H1 (cell line): Measurements from ENCODE around the gene PLCB2. TPM values are rescaled to one million over a fixed set of nuclear protein-coding genes. Genes with fewer than 3 reads are reported as not detected.

Source experiments
- CBX5 ChIP-seq: fragments of 300-800, 300-1000 bp; sonication (generic); IDR thresholded peaks from 2 replicates; pipeline ENCODE4 v1.7.1; 2016; ENCODE audit warnings: antibody characterized with exemption, low read length, low read depth
- KDM5A ChIP-seq: fragments of 200-600 bp; IDR thresholded peaks from 2 replicates; pipeline ENCODE4 v1.7.1; 2012; ENCODE audit warnings: mild to moderate bottlenecking, low read length, inconsistent platforms, mixed read lengths
- NRF1 ChIP-seq: IDR thresholded peaks from 2 replicates; pipeline ENCODE4 v1.6.1; 2011; ENCODE audit warnings: mild to moderate bottlenecking, low read depth, low read length, improper control_type of control experiment
- POLR2AphosphoS5 ChIP-seq: IDR thresholded peaks from 2 replicates; pipeline ENCODE4 v1.6.1; 2011; ENCODE audit warnings: low read depth, low read length
- RBBP5 ChIP-seq: IDR thresholded peaks from 2 replicates; pipeline ENCODE4 v1.7.1; 2012; ENCODE audit warnings: low read depth, mild to moderate bottlenecking, inconsistent platforms, low read length, moderate library complexity, borderline replicate concordance
- RNF2 ChIP-seq: fragments of 200-900, 300-1000 bp; sonication (generic); IDR thresholded peaks from 2 replicates; pipeline ENCODE4 v1.7.1; 2016; ENCODE audit warnings: borderline replicate concordance, low read depth, mild to moderate bottlenecking, antibody characterized with exemption, low read length; ENCODE audit not compliant: poor library complexity, severe bottlenecking; ENCODE audit errors: missing control alignments
- polyA plus RNA-seq, 7 experiments: library from polyadenylated mRNA; depleted of rRNA in 3 of 7; stranded (reverse) in 5 of 7; unstranded in 2 of 7; fragments of >200 nt in 5 of 7; fragments of 200-250 nt in 2 of 7; gene quantifications; 1 replicate in 5 of 7; 2 replicates in 1 of 7; 4 replicates in 1 of 7; pipeline versions ENCODE4 v1.2.1 to v1.2.3, GENCODE V29; 2011 to 2013; ENCODE audit warnings: missing spikeins in 2 of 7, mixed read lengths in 2 of 7
- total RNA-seq: library from RNA; stranded (reverse); fragmentation: NEBNext Ultra II Directional; extraction: Animal tissue kit (Norgen Biotek cat#: 25700); gene quantifications from 2 replicates; pipeline ENCODE4 v1.2.1, GENCODE V29; 2021
- TF ChIP-seq, protein P1 (sequence below): IDR thresholded peaks from 2 replicates; pipeline ENCODE4 v1.6.1; 2012; ENCODE audit warnings: low read length, inconsistent platforms
- TF ChIP-seq, protein P2 (sequence below): IDR thresholded peaks from 2 replicates; pipeline ENCODE4 v1.6.1; 2012; ENCODE audit warnings: inconsistent platforms

The PLCB2 gene
- total and polyA plus RNA-seq, 2 of the 8 experiments (the other 6 are each of a cell fraction or from before 2014, with no cell fraction given), result 7.2 to 8.4 TPM

DNA sequence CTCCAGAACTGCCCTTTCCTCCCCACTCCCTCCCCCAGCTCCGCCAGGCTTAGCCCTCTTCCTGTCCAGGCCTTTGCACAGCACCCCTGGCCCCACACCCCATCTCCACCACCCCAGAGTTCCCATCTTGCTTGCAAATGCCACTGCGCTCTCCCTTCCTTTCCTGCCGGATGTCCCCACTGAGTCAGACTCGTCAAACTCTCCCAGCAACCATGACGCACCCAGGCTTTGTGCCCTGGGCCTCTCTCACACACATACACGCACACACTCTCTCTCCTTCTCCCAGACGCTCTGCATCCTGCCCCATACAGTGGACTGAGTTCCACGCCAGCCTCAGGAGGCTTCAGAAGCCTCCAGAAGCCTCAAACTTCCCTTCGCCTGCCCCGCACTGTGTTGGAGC lies 35.8 kb upstream of the PLCB2 start (continued):
- TF ChIP-seq, protein P1, sequence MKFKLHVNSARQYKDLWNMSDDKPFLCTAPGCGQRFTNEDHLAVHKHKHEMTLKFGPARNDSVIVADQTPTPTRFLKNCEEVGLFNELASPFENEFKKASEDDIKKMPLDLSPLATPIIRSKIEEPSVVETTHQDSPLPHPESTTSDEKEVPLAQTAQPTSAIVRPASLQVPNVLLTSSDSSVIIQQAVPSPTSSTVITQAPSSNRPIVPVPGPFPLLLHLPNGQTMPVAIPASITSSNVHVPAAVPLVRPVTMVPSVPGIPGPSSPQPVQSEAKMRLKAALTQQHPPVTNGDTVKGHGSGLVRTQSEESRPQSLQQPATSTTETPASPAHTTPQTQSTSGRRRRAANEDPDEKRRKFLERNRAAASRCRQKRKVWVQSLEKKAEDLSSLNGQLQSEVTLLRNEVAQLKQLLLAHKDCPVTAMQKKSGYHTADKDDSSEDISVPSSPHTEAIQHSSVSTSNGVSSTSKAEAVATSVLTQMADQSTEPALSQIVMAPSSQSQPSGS, result no peak
- TF ChIP-seq, protein P2, sequence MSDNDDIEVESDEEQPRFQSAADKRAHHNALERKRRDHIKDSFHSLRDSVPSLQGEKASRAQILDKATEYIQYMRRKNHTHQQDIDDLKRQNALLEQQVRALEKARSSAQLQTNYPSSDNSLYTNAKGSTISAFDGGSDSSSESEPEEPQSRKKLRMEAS, result no peak
- TF ChIP-seq KDM5A, result no peak
- TF ChIP-seq NRF1, result no peak
- TF ChIP-seq RNF2, result no peak
- TF ChIP-seq RBBP5, result no peak
- TF ChIP-seq POLR2AphosphoS5, result no peak
- no peak for TF ChIP-seq CBX5
